GM12875 (cell line): Measurements from ENCODE around the gene NPPA.
A peak's percentile ranks its signal among the peaks of the same experiment; 100 is the strongest.

Source experiments
- H3K4me3 ChIP-seq: one replicate; pipeline ENCODE4 v1.5.1; 2011; ENCODE audit warnings: low read depth, low read length, control low read depth
- CTCF ChIP-seq: IDR thresholded peaks from 2 replicates; pipeline ENCODE4 v1.5.1; 2011; ENCODE audit warnings: low read depth, mild to moderate bottlenecking, control low read depth, inconsistent platforms, low read length, moderate library complexity, borderline replicate concordance; ENCODE audit not compliant: insufficient read depth

The NPPA gene

GRCh38 chr1:11841245-11842153, 6.1 kb downstream of the NPPA start:
- no peak for TF ChIP-seq CTCF
- H3K4me3 ChIP-seq = no peak overlapping the region

DNA sequence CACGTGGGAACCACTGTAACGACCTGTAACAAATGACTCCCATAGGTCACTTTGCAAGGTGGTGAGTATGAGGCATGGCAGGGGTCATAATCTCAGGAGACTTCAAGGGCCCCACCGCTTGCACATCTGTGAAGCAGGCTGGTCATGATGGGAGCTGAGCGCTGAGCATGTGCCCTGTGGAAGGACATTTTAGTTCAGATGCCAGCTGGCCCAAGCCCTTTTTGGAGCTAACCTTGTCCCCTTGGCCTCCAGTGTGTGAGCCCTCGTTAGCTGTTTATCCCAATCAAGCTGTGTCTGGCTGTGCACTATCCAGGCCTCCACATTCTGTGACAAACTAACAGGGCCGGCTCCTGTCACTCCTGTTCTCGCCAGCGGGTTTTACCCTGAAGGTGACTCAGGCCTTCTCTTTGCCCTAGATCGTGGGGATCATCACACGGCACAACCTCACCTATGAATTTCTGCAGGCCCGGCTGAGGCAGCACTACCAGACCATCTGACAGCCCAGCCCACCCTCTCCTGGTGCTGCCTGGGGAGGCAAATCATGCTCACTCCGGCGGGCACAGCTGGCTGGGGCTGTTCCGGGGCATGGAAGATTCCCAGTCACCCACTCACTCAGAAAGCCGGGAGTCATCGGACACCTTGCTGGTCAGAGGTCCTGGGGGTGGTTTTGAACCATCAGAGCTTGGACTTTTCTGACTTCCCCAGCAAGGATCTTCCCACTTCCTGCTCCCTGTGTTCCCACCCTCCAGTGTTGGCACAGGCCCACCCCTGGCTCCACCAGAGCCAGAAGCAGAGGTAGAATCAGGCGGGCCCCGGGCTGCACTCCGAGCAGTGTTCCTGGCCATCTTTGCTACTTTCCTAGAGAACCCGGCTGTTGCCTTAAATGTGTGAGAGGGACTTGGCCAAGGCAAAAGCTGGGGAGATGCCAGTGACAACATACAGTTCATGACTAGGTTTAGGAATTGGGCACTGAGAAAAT, 7.6 kb downstream of the NPPA start:
- no peak overlapping the region for H3K4me3 ChIP-seq
- TF ChIP-seq CTCF = no peak

DNA sequence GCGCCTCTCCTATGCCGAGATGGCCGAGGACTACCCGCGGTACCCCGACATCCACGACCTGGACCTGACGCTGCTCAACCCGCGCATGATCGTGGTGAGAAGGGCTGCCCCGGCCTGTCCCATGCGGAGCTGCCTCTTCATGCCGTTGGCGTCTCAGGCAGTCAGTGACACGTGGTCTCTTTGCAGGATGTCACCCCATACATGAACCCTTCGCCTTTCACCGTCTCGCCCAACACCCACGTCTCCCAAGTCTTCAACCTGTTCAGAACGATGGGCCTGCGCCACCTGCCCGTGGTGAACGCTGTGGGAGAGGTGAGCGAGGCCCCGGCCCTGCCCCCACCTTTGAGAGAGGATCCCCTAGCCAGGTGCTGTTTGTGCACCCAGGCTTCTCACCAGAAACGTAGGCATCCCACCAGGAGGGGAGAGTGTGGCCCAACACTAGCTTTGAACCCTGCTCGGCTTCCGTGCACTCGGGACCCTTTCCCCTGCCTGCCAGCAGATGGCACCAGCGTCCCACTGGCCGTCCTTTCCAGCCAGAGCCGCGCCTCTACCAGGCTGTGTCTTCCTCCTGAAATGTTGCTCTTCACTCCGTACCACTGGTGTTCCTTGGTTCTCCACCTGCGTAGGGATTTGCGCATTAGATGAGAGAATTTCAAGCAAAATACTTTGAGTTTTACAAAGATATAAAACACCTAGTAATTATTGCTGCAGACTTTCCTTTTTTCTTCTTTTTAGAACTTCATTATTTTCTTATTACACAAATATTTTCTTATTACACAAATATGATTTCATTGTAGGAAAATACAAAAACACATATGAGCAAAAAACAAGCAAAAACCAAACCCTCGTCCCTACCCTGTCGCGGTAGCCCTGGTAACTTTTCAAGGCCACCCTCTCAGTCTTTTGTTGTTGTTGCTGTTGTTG, 9.0 kb downstream of the NPPA start:
- no peak overlapping the region for H3K4me3 ChIP-seq
- TF ChIP-seq CTCF = peak; percentile 99

DNA sequence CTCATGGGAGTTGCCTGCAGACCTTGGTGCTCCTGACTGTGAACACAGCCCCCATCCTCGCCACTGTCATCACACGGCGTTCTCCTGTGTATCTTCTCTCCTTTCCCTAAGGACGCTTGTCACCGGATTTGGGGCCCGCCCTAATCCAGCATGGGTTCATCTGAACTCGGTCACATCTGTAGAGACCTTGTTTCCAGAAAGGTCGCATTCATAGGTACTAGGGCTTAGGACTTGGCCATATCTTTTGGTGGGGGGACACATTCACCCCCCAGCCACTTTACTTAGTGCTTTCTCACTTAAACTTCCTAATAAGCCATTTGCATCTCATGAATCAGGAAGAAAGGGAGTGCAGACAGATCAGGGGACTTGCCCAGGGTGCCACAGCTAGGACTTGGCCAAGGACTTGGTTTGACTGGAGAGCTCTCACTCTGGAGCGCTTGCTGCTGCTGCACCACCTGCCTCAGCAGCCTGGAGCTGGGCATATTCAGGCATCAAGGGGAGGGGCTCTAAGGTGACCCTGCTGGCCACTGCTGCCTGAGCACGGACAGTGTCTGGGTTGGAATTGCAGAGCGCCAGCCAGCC, 9.7 kb downstream of the NPPA start:
- no peak for TF ChIP-seq CTCF
- no peak overlapping the region for H3K4me3 ChIP-seq

DNA sequence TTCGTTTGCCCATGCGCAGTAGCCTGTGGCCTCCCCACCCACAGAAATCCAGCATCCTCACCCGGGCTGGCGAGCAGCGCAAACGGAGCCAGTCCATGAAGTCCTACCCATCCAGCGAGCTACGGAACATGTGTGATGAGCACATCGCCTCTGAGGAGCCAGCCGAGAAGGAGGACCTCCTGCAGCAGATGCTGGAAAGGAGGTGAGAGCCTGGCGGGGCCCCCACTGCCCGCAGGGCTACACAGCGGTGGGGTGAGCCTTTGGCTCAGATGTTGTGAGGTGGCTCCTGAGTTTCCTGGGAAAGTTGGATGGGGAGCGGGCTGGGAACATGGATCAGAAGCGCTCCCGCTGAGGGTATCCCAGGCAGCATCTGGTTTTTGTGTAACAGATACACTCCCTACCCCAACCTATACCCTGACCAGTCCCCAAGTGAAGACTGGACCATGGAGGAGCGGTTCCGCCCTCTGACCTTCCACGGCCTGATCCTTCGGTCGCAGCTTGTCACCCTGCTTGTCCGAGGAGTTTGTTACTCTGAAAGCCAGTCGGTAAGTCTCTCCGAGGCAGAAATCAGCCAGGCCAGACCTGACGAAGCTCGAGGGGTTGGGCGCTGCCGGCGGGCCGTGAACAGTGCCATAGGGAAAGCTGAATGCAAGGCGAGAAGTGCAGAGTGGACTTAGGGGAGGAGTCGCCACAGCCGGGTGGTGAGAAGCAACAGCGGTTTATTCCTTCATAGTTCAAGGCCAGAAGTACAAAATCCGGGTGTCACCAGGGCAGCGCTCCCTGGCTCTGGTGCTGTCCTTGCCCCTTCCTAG, 10.4 kb downstream of the NPPA start:
- no peak for TF ChIP-seq CTCF
- no peak overlapping the region for H3K4me3 ChIP-seq
